HEK293 (cell line): ENCODE data around the gene GALNT2.

Source experiments
- CTCF ChIP-seq: fragments of 450-650 bp; formaldehyde crosslinking; IDR thresholded peaks from 2 replicates; pipeline ENCODE4 v1.5.1; 2016; ENCODE audit warnings: missing biosample characterization, missing genetic modification characterization
- ZNF214 ChIP-seq: fragments of 450-650 bp; formaldehyde crosslinking; IDR thresholded peaks from 2 replicates; pipeline ENCODE4 v1.5.1; 2017; ENCODE audit warnings: missing biosample characterization, mild to moderate bottlenecking, missing genetic modification characterization, borderline replicate concordance
- ZNF274 ChIP-seq, 2 experiments: fragments of 200-500 bp in 1 of 2; fragments of 450-650 bp in 1 of 2; sonication (Bioruptor generic) in 1 of 2; formaldehyde crosslinking in 1 of 2; IDR thresholded peaks; 2 replicates each; pipeline versions ENCODE4 v1.5.1 to v1.6.1; 2014 to 2016; ENCODE audit warnings: borderline replicate concordance in 1 of 2, inconsistent platforms in 1 of 2, low read length in 1 of 2, missing biosample characterization in 1 of 2, missing genetic modification characterization in 1 of 2
- ZNF555 ChIP-seq: fragments of 450-650 bp; formaldehyde crosslinking; conservative IDR thresholded peaks from 2 replicates; pipeline ENCODE4 v1.5.1; 2017; ENCODE audit warnings: missing biosample characterization, mild to moderate bottlenecking, missing genetic modification characterization, inconsistent platforms

- no peak for TF ChIP-seq CTCF (tag by site-specific recombination)
- no peak for TF ChIP-seq ZNF555 (tag by site-specific recombination)
- TF ChIP-seq ZNF214 (tag by site-specific recombination): no peak
- TF ChIP-seq ZNF274 (IDR thresholded peaks at IDR 0.05; ENCODE audit: low read length): no peak
- TF ChIP-seq ZNF274 (tag by site-specific recombination; IDR thresholded peaks at IDR 0.05; ENCODE audit: borderline replicate concordance): no peak
Observed at GRCh38 chr1:230028602-230029223, 38.3 kb upstream of the GALNT2 start.
